ENCODE results near the gene ZNF175. TPM values are rescaled to one million over a fixed set of nuclear protein-coding genes. Genes with fewer than 3 reads are reported as not detected.
"Not testable (repeated sequence)": the region's sequence is repeated elsewhere in the genome, so short reads cannot be mapped to it uniquely, and the experiment has no call there.

Gene ZNF175
- total RNA-seq, 2 donors from 2014 or later = 10.8 to 11.3 TPM

DNA sequence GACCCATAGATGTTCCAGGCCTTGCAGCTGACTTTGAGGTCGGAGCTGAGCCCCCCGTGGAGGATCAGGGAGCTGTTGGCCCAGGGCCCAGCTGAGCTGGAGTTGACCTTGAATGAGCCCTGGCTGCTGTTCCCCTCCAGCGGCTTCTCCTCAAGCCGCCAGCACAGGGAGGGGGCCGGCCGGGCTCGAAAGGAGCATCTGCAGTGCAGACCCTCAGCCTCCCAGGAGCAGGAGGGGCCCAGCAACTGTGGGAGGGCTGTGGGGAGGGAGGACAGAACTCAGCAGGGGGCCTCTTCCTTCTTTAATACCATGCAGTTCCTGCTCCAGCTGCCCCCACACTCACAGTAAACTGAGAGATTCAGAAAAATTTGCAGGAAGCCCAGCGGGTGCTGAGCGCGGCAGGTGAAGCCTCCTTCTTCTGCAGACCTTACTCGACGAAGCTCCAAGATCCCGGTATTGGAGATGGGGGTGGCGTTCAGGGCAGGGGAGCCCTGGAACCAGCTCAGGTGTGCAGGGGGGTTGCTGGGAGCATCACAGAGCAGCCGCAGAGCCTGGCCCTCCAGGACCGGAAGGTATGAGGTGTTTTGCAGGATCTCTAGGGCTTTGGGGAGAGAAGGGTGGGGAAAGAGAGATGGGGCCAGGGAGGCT is 56.5 kb downstream of the ZNF175 start:
- no peak overlapping the region for H3K9ac ChIP-seq (ENCODE audit: extremely low read depth, low read length, poor library complexity, severe bottlenecking)
- TF ChIP-seq, protein P1, sequence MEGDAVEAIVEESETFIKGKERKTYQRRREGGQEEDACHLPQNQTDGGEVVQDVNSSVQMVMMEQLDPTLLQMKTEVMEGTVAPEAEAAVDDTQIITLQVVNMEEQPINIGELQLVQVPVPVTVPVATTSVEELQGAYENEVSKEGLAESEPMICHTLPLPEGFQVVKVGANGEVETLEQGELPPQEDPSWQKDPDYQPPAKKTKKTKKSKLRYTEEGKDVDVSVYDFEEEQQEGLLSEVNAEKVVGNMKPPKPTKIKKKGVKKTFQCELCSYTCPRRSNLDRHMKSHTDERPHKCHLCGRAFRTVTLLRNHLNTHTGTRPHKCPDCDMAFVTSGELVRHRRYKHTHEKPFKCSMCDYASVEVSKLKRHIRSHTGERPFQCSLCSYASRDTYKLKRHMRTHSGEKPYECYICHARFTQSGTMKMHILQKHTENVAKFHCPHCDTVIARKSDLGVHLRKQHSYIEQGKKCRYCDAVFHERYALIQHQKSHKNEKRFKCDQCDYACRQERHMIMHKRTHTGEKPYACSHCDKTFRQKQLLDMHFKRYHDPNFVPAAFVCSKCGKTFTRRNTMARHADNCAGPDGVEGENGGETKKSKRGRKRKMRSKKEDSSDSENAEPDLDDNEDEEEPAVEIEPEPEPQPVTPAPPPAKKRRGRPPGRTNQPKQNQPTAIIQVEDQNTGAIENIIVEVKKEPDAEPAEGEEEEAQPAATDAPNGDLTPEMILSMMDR (conservative IDR thresholded peaks at IDR 0.05) = no peak
- H3K4me1 ChIP-seq (ENCODE audit: control insufficient read depth, insufficient read depth, low read length) = no peaks in the 10 kb centered on the region
- Mint-ChIP-seq H3K4me1 (no peaks in the 10 kb centered on the region), H3K27me3 (ENCODE audit: insufficient read depth) (peaks cover 18% of the 10 kb centered on the region), H3K27ac (no peak overlapping the region), H3K9me3 (no peaks in the 10 kb centered on the region), H3K4me3 (no peak overlapping the region), H3K36me3 (ENCODE audit: low read depth) (no peaks in the 10 kb centered on the region)
- no peaks in the 10 kb centered on the region for H3K27me3 ChIP-seq (ENCODE audit: control insufficient read depth, insufficient read depth, low read length, poor library complexity, severe bottlenecking)
- H3K36me3 ChIP-seq (ENCODE audit: control insufficient read depth, insufficient read depth, low read length) = no peaks in the 10 kb centered on the region
- no peak overlapping the region for H3K4me3 ChIP-seq (ENCODE audit: low read length)
- 60 to 77% methylated on average over 3 to 15 of the region's 16 CpGs for WGBS, 2 experiments (ENCODE audit: insufficient coverage in 1 of 2, insufficient read length in 1 of 2)
- no peak for DNase-seq
- peaks cover 6% of the 10 kb centered on the region for H3K9me3 ChIP-seq (ENCODE audit: control insufficient read depth, low read length)
- H3K27ac ChIP-seq (ENCODE audit: low read depth, low read length) = no peak overlapping the region

DNA sequence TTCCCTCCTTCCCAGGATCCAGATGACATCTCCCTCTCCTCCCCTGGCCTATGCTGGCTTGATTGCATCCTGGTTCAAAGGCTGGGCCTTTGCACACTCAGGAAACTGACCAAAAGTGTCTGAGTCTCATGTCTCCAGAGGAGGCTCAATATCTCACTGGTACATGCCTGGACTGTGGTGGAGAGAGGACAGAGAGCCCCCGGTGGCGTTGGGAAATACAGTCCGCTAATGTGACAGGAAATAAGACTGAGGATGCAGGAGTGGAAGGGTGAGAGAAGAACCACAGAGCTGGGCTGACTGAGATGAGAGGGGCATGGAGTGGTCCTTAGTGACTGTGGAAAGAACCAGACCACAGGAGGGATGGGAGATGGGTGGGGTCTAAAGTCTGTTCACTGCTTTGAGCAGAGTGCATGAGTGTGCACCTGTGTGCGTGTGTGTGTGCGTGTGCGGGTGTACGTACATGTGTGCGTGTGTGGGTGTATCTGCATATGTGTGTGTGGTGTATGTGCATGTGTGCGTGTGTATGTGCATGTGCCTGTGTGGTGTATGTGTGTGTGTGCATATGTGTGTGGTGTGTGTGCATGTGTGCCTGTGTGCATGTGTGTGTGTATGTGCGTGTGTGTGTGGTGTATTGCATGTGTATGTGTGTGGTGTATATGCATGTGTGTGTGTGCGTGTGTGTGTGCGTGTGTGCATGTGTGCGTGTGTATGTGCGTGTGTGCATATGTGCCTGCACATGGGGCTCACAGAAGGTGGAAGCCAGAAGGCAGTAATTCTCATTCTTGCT is 57.3 kb downstream of the ZNF175 start:
- no peak overlapping the region for H3K27ac ChIP-seq (ENCODE audit: low read depth, low read length)
- H3K4me3 Mint-ChIP-seq = no peak overlapping the region
- DNase-seq = no peak
- TF ChIP-seq, protein P1 (conservative IDR thresholded peaks at IDR 0.05) = no peak
- peaks cover 18% of the 10 kb centered on the region for H3K27me3 Mint-ChIP-seq (ENCODE audit: insufficient read depth)
- peaks cover 2% of the 10 kb centered on the region for H3K9me3 Mint-ChIP-seq
- H3K4me3 ChIP-seq (ENCODE audit: low read length) = no peak overlapping the region
- peaks cover 6% of the 10 kb centered on the region for H3K9me3 ChIP-seq (ENCODE audit: control insufficient read depth, low read length)
- no peaks in the 10 kb centered on the region for H3K4me1 ChIP-seq (ENCODE audit: control insufficient read depth, insufficient read depth, low read length)
- WGBS, 2 experiments (ENCODE audit: insufficient coverage in 1 of 2, insufficient read length in 1 of 2) = 83 to 90% methylated on average over 2 to 14 of the region's 14 CpGs
- H3K27ac Mint-ChIP-seq = no peak overlapping the region
- no peaks in the 10 kb centered on the region for H3K36me3 ChIP-seq (ENCODE audit: control insufficient read depth, insufficient read depth, low read length)
- no peak overlapping the region for H3K9ac ChIP-seq (ENCODE audit: extremely low read depth, low read length, poor library complexity, severe bottlenecking)
- H3K27me3 ChIP-seq (ENCODE audit: control insufficient read depth, insufficient read depth, low read length, poor library complexity, severe bottlenecking) = no peaks in the 10 kb centered on the region
- no peaks in the 10 kb centered on the region for H3K36me3 Mint-ChIP-seq (ENCODE audit: low read depth)
- no peaks in the 10 kb centered on the region for H3K4me1 Mint-ChIP-seq

DNA sequence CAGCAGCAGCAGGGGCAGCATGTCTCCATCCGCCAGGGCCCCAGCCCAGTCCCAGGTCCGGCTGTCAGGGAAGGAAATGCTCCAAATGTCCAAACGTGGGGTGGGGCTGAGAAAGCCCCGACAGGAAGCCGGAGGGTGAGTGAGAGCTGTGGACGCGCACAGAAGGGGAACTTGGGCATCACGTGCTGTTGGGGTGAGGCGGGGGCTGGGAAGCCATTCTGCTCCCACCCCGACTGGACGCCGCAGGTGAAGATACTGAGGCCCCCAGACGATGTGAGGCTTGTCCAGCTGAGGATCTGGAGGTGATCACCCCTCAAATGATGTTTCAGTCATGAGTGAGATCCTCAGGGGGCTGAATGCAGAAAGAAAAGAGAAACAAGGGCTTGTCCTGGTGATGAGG is 59.2 kb downstream of the ZNF175 start, which contains the start of gene SIGLEC5:
Gene SIGLEC5 (minus strand): TSS at position 87 of the 400 bp plus-strand sequence. CDS start 66 bp downstream, at position 21.
- H3K4me3 ChIP-seq (ENCODE audit: low read length); H3K9me3 Mint-ChIP-seq; H3K27me3 ChIP-seq (ENCODE audit: control insufficient read depth, insufficient read depth, low read length, poor library complexity, severe bottlenecking); H3K27ac Mint-ChIP-seq; H3K36me3 Mint-ChIP-seq (ENCODE audit: low read depth); H3K27ac ChIP-seq (ENCODE audit: low read depth, low read length); H3K9ac ChIP-seq (ENCODE audit: extremely low read depth, low read length, poor library complexity, severe bottlenecking); H3K9me3 ChIP-seq (ENCODE audit: control insufficient read depth, low read length); H3K4me1 Mint-ChIP-seq; H3K4me3 Mint-ChIP-seq; H3K4me1 ChIP-seq (ENCODE audit: control insufficient read depth, insufficient read depth, low read length); H3K36me3 ChIP-seq (ENCODE audit: control insufficient read depth, insufficient read depth, low read length); DNase-seq: not testable (repeated sequence)
- 70% methylated on average over 8 of the region's 13 CpGs; no CpG with 5 or more reads in 1 of the 2 experiments for WGBS, 2 experiments (ENCODE audit: insufficient coverage in 1 of 2, insufficient read length in 1 of 2)
- H3K27me3 Mint-ChIP-seq (ENCODE audit: insufficient read depth) = peaks cover 12% of the 10 kb centered on the region
